NCI-H345 (cell line): Measurements from ENCODE around the gene SNED1.

Experiments
- DNase-seq: peaks from one replicate; lab custom pipeline; 2025; lab: John Stamatoyannopoulos, UW

SNED1 gene

GRCh38 chr2:241068942-241069810, 70.8 kb downstream of the SNED1 start:
- DNase-seq: no peak

GRCh38 chr2:241069821-241070281, 71.4 kb downstream of the SNED1 start:
- DNase-seq: no peak

- DNase-seq: no peak
These were observed 71.9 kb downstream of the SNED1 start for GRCh38 chr2:241070361-241070760.

- no peak for DNase-seq
These were observed 72.6 kb downstream of the SNED1 start for GRCh38 chr2:241070811-241071676.

GRCh38 chr2:241071677-241072111, 73.3 kb downstream of the SNED1 start:
- no peak for DNase-seq

GRCh38 chr2:241072151-241072550, 73.7 kb downstream of the SNED1 start:
- no peak for DNase-seq

GRCh38 chr2:241072553-241073165, 74.2 kb downstream of the SNED1 start:
- DNase-seq: no peak

GRCh38 chr2:241073166-241074064, 75.0 kb downstream of the SNED1 start:
- DNase-seq: no peak

GRCh38 chr2:241074065-241074818, 75.8 kb downstream of the SNED1 start:
- DNase-seq: no peak

- no peak for DNase-seq
These were observed 76.6 kb downstream of the SNED1 start for GRCh38 chr2:241074901-241075540.

- DNase-seq: no peak
These were observed 82.2 kb downstream of the SNED1 start for GRCh38 chr2:241080405-241081189.

GRCh38 chr2:241081190-241081642, 82.8 kb downstream of the SNED1 start:
- no peak for DNase-seq

GRCh38 chr2:241081643-241082340, 83.4 kb downstream of the SNED1 start:
- DNase-seq: no peak

GRCh38 chr2:241082341-241083090, 84.1 kb downstream of the SNED1 start:
- no peak for DNase-seq

GRCh38 chr2:241083091-241083415, 84.6 kb downstream of the SNED1 start:
- DNase-seq: no peak

GRCh38 chr2:241084856-241085444, 86.5 kb downstream of the SNED1 start:
- no peak for DNase-seq
